Germinal center (tissue), 1 donor: ENCODE data around the gene PHACTR1.
"Not testable (repeated sequence)": the region's sequence is repeated elsewhere in the genome, so short reads cannot be mapped to it uniquely, and the experiment has no call there.

Experiments used
- DNase-seq: peaks from one replicate; pipeline ENCODE4 v3.0.0; 2012; ENCODE audit warnings: mixed read lengths, low spot score

Gene PHACTR1

GRCh38 chr6:13159822-13160221 is 443.3 kb downstream of the PHACTR1 start:
- DNase-seq = not testable (repeated sequence)

GRCh38 chr6:13163161-13163944 is 446.8 kb downstream of the PHACTR1 start:
- peak; percentile 10 for DNase-seq

GRCh38 chr6:13164291-13164690 is 447.7 kb downstream of the PHACTR1 start:
- no peak for DNase-seq

GRCh38 chr6:13165502-13166172 is 449.1 kb downstream of the PHACTR1 start:
- DNase-seq = no peak

- DNase-seq = no peak
Measured at GRCh38 chr6:13166269-13166668, 449.7 kb downstream of the PHACTR1 start.

GRCh38 chr6:13166916-13167315 is 450.3 kb downstream of the PHACTR1 start:
- DNase-seq = no peak

- DNase-seq = no peak
Measured at GRCh38 chr6:13172291-13172690, 455.7 kb downstream of the PHACTR1 start.

GRCh38 chr6:13175087-13175486 is 458.5 kb downstream of the PHACTR1 start:
- no peak for DNase-seq

- no peak for DNase-seq
Measured at GRCh38 chr6:13175759-13176158, 459.2 kb downstream of the PHACTR1 start.

GRCh38 chr6:13177664-13178063 is 461.1 kb downstream of the PHACTR1 start:
- no peak for DNase-seq

GRCh38 chr6:13178107-13178506 is 461.5 kb downstream of the PHACTR1 start:
- DNase-seq = no peak

GRCh38 chr6:13180538-13180937 is 464.0 kb downstream of the PHACTR1 start:
- DNase-seq = no peak

GRCh38 chr6:13181393-13181792 is 464.8 kb downstream of the PHACTR1 start:
- DNase-seq = no peak

GRCh38 chr6:13183415-13184088 is 467.0 kb downstream of the PHACTR1 start:
- no peak for DNase-seq

- no peak for DNase-seq
Measured at GRCh38 chr6:13184089-13184468, 467.5 kb downstream of the PHACTR1 start.

GRCh38 chr6:13184547-13184946 is 468.0 kb downstream of the PHACTR1 start:
- no peak for DNase-seq

GRCh38 chr6:13186861-13187260 is 470.3 kb downstream of the PHACTR1 start:
- no peak for DNase-seq

- no peak for DNase-seq
Measured at GRCh38 chr6:13187692-13188091, 471.1 kb downstream of the PHACTR1 start.

GRCh38 chr6:13188306-13188705 is 471.7 kb downstream of the PHACTR1 start:
- DNase-seq = no peak

- no peak for DNase-seq
Measured at GRCh38 chr6:13189710-13190109, 473.1 kb downstream of the PHACTR1 start.

- no peak for DNase-seq
Measured at GRCh38 chr6:13190376-13190775, 473.8 kb downstream of the PHACTR1 start.

- no peak for DNase-seq
Measured at GRCh38 chr6:13191461-13191860, 474.9 kb downstream of the PHACTR1 start.

- peak; percentile 65 for DNase-seq
Measured at GRCh38 chr6:13194852-13195251, 478.3 kb downstream of the PHACTR1 start.
